DOHH2 (cell line): Measurements from ENCODE around the gene OR1J1.

Experiments
- H3F3A ChIP-seq: fragments of 200-600 bp; sonication (generic), shearing (Covaris generic); 2 replicates; pipeline ENCODE4 v1.6.0; 2016; ENCODE audit warnings: antibody characterized with exemption, mild to moderate bottlenecking; ENCODE audit not compliant: control insufficient read depth, insufficient read depth
- H3K27ac ChIP-seq: fragments of 200-600 bp; sonication (generic); 2 replicates; pipeline ENCODE4 v1.5.1; 2014; ENCODE audit warnings: low read depth, mild to moderate bottlenecking, low read length, moderate library complexity
- H3K27me3 ChIP-seq: fragments of 200-600 bp; sonication (generic); 2 replicates; pipeline ENCODE4 v1.6.1; 2014; ENCODE audit warnings: mild to moderate bottlenecking, low read length, mixed read lengths; ENCODE audit not compliant: control insufficient read depth
- H3K36me3 ChIP-seq: fragments of 200-600 bp; sonication (generic); 2 replicates; pipeline ENCODE4 v1.6.1; 2014; ENCODE audit warnings: mild to moderate bottlenecking, low read length, moderate library complexity, mixed read lengths; ENCODE audit not compliant: control insufficient read depth
- H3K4me1 ChIP-seq: fragments of 200-600 bp; sonication (generic); 2 replicates; pipeline ENCODE4 v1.6.1; 2014; ENCODE audit warnings: mild to moderate bottlenecking, low read length, mixed read lengths; ENCODE audit not compliant: control insufficient read depth
- H3K4me2 ChIP-seq: fragments of 200-600 bp; sonication (generic); 2 replicates; pipeline ENCODE4 v1.6.0; 2014; ENCODE audit warnings: mild to moderate bottlenecking, low read length, moderate library complexity
- H3K4me3 ChIP-seq: fragments of 200-600 bp; sonication (generic); 2 replicates; pipeline ENCODE4 v1.5.1; 2014; ENCODE audit warnings: mild to moderate bottlenecking, low read length, mixed read lengths
- H3K79me2 ChIP-seq: fragments of 200-600 bp; sonication (generic); 2 replicates; pipeline ENCODE4 v1.6.1; 2014; ENCODE audit warnings: mild to moderate bottlenecking, low read length, mixed read lengths; ENCODE audit not compliant: control insufficient read depth
- H3K9me2 ChIP-seq: fragments of 200-600 bp; sonication (generic); replicated peaks from 2 replicates; pipeline ENCODE4 v1.6.1; 2014; ENCODE audit warnings: mild to moderate bottlenecking, low read length, mixed read lengths; ENCODE audit not compliant: control insufficient read depth
- H3K9me3 ChIP-seq: fragments of 200-600 bp; sonication (generic); 2 replicates; pipeline ENCODE4 v1.6.1; 2014; ENCODE audit warnings: antibody characterized with exemption, low read length, mixed read lengths; ENCODE audit not compliant: control insufficient read depth, insufficient read depth
- H4K20me1 ChIP-seq: fragments of 200-600 bp; sonication (generic); 2 replicates; pipeline ENCODE4 v1.6.0; 2014; ENCODE audit warnings: low read depth, mild to moderate bottlenecking, antibody characterized with exemption, low read length, moderate library complexity; ENCODE audit not compliant: control insufficient read depth, insufficient read depth
- EZH2phosphoT487 ChIP-seq: fragments of 200-600 bp; sonication (generic); IDR thresholded peaks from 2 replicates; pipeline ENCODE4 v1.6.1; 2017; ENCODE audit warnings: borderline replicate concordance, mild to moderate bottlenecking, antibody characterized with exemption, low read length, moderate library complexity, mixed read lengths
- TF ChIP-seq, protein P1 (sequence below): fragments of 200-600 bp; sonication (generic); IDR thresholded peaks from one replicate; pipeline ENCODE4 v1.5.1; 2014; ENCODE audit warnings: antibody characterized with exemption, mild to moderate bottlenecking, low read depth, low read length; ENCODE audit not compliant: poor library complexity, severe bottlenecking

OR1J1 gene, protein sequence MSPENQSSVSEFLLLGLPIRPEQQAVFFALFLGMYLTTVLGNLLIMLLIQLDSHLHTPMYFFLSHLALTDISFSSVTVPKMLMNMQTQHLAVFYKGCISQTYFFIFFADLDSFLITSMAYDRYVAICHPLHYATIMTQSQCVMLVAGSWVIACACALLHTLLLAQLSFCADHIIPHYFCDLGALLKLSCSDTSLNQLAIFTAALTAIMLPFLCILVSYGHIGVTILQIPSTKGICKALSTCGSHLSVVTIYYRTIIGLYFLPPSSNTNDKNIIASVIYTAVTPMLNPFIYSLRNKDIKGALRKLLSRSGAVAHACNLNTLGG

DNA sequence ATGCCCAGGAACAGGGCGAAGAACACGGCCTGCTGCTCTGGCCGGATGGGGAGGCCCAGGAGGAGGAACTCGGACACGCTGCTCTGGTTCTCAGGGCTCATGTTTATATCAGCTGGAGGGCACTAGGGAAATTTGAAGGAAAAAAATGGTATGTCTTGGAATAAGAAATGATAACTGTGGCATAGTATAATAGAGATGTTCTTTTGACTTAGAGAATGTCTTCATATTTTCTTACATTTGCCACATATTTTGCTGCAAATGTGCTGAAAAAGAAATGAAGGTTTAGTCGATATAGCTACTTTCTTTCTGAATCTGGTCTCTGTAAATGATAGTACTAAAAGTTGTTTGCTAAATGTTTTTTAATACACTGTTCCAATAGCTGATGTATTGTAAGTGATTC lies at the start of gene OR1J1:
TSS of gene OR1J1 (minus strand) at position 101 of the 400 bp plus-strand sequence. CDS start at position 101, 0 bp downstream.
- Histone ChIP-seq H3F3A (no peaks in the 10 kb centered on the region), H4K20me1 (no peaks in the 10 kb centered on the region), H3K9me2 (no peaks in the 10 kb centered on the region), H3K4me2 (no peak within 1 kb of the TSS), H3K27me3 (0 out of 2 replicates have a peak, but pooled peaks cover 3% of the 10 kb centered on the region), H3K4me1 (no peaks in the 10 kb centered on the region), H3K9me3 (no peaks in the 10 kb centered on the region), H3K4me3 (no peak within 1 kb of the TSS), H3K27ac (no peak within 1 kb of the TSS), H3K36me3 (no peaks in the 10 kb centered on the region), H3K79me2 (no peaks in the 10 kb centered on the region)
- no peak for TF ChIP-seq EZH2phosphoT487
- TF ChIP-seq, protein P1, sequence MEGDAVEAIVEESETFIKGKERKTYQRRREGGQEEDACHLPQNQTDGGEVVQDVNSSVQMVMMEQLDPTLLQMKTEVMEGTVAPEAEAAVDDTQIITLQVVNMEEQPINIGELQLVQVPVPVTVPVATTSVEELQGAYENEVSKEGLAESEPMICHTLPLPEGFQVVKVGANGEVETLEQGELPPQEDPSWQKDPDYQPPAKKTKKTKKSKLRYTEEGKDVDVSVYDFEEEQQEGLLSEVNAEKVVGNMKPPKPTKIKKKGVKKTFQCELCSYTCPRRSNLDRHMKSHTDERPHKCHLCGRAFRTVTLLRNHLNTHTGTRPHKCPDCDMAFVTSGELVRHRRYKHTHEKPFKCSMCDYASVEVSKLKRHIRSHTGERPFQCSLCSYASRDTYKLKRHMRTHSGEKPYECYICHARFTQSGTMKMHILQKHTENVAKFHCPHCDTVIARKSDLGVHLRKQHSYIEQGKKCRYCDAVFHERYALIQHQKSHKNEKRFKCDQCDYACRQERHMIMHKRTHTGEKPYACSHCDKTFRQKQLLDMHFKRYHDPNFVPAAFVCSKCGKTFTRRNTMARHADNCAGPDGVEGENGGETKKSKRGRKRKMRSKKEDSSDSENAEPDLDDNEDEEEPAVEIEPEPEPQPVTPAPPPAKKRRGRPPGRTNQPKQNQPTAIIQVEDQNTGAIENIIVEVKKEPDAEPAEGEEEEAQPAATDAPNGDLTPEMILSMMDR: no peak

DNA sequence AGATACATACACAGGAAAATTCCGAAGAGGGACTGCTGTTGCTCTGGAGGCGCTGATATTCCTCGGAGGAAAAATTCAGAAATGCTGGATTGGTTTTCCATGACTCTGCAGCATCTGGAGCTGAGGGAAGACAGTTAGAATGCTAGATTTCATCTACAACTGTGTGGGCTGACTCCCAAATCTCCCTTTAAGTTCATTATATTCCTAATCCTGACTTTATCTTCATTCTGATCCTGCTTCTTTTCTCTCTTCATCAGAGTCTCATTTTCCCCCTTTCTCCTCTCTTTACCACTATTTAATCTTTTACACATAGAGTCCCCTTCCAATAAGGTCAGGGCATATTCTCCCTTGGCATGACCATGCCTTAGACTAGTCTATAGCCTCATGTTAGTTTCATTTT lies 49.5 kb upstream of the OR1J1 start, which contains the start of gene OR1N1:
TSS of gene OR1N1 (minus strand) at position 101 of the 400 bp plus-strand sequence. CDS start at position 101, 0 bp downstream.
- no peak for TF ChIP-seq EZH2phosphoT487
- TF ChIP-seq, protein P1: no peak
- Histone ChIP-seq H3K9me3 (no peaks in the 10 kb centered on the region), H3K9me2 (no peaks in the 10 kb centered on the region), H3K4me3 (no peak within 1 kb of the TSS), H3K4me2 (no peak within 1 kb of the TSS), H3K79me2 (no peaks in the 10 kb centered on the region), H3K27ac (no peak within 1 kb of the TSS), H3K27me3 (peaks cover 15% of the 10 kb centered on the region), H3K4me1 (no peaks in the 10 kb centered on the region), H4K20me1 (no peaks in the 10 kb centered on the region), H3F3A (no peaks in the 10 kb centered on the region), H3K36me3 (no peaks in the 10 kb centered on the region)

DNA sequence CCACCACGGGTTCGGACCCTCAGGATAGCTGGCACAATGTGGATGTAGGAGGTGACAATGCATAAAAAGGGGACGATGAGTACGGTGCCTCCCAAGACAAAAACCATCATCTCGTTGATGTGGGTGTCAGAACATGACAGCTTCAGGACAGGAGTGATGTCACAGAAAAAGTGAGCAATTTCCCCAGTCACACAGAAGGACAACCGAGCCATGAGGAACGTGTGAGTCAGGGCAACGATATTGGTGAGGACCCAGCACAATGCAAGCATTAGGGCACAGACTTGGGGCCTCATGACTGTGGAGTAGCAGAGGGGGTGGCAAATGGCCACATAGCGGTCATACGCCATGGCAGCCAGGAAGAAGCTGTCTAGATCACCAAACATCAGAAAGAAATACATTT lies 48.9 kb upstream of the OR1J1 start:
- H3K27ac ChIP-seq: no peak overlapping the region
- H3K9me3 ChIP-seq: no peaks in the 10 kb centered on the region
- no peaks in the 10 kb centered on the region for H3K79me2 ChIP-seq
- no peaks in the 10 kb centered on the region for H3F3A ChIP-seq
- H4K20me1 ChIP-seq: no peaks in the 10 kb centered on the region
- no peaks in the 10 kb centered on the region for H3K4me1 ChIP-seq
- H3K36me3 ChIP-seq: no peaks in the 10 kb centered on the region
- H3K4me2 ChIP-seq: no peak overlapping the region
- no peak for TF ChIP-seq EZH2phosphoT487
- TF ChIP-seq, protein P1: no peak
- no peak overlapping the region for H3K4me3 ChIP-seq
- H3K9me2 ChIP-seq: no peaks in the 10 kb centered on the region
- H3K27me3 ChIP-seq: peaks cover 15% of the 10 kb centered on the region
